ENCODE results near the gene THSD8.

DNA sequence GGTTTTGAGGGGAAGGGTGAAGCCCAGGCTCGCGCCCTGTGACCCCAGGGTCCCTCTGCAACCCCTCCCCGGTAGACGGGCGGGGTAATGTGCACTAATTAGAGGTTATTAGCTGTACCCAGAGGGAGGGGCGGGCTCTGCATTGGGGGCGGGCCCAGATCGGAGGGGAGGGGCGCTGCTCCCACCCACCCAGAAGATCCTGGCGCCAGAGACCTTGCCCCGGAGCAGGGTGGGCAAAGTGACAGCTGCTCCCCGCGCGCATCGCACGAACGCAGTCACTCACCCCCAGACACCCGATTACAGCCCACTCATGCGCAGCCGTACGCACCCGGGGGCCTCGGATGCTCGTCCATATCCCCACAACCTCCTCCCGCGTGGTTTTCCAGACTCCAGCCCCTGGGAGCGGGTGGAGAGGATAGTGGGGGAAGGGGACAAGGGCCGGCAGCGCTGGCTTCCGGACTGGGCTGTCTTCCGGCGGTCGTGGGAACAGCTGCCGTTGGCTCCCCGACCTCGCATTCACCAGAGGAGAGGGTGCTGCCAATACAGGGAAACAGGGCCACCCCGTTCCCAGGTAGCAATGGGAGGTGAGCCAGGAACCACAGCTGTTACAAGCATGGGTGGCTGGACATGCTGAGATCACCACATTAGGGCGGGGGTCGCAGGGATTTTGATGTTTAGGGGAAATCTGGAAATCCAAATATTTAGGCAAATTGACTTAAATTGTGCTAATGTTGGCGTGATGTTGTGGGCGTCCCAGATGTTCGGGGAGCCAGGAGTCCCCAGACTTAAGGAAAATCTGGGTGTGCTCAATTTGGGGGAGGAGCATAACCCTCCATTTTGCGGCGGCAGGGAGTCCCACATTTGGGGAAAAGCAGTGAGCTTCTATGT lies 23.6 kb upstream of the THSD8 start:
- TF ChIP-seq, protein P1, sequence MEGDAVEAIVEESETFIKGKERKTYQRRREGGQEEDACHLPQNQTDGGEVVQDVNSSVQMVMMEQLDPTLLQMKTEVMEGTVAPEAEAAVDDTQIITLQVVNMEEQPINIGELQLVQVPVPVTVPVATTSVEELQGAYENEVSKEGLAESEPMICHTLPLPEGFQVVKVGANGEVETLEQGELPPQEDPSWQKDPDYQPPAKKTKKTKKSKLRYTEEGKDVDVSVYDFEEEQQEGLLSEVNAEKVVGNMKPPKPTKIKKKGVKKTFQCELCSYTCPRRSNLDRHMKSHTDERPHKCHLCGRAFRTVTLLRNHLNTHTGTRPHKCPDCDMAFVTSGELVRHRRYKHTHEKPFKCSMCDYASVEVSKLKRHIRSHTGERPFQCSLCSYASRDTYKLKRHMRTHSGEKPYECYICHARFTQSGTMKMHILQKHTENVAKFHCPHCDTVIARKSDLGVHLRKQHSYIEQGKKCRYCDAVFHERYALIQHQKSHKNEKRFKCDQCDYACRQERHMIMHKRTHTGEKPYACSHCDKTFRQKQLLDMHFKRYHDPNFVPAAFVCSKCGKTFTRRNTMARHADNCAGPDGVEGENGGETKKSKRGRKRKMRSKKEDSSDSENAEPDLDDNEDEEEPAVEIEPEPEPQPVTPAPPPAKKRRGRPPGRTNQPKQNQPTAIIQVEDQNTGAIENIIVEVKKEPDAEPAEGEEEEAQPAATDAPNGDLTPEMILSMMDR (IDR thresholded peaks at IDR 0.05; ENCODE audit: low read depth, low read length) = no peak
- TF ChIP-seq EZH2phosphoT487 (IDR thresholded peaks at IDR 0.05; ENCODE audit: low read depth) = no peak

All from OCI-LY3 (cell line).